ENCODE measurements around the gene GFY.

DNA sequence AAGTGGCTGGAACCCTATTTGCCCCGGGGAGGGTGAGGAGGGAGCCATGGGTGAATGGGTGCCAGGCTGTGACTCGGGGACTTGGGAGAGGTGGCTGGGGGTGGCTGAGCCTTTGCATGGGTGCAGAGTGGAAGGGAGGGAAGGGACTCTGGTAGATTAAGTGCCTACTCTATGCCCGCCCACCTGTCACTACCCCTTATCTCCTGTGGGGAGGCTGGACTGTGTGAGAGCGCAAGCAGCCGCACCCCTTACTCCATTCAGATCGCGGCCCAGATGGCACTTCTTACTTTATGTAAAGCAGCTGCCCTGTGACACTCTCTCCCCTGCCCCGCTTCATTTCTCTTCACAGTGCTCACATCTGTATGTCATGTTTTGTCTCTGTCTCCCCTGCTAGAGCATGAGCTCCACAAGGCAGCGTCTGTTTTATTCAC lies 34.2 kb upstream of the GFY start:
- TF ChIP-seq, protein P1, sequence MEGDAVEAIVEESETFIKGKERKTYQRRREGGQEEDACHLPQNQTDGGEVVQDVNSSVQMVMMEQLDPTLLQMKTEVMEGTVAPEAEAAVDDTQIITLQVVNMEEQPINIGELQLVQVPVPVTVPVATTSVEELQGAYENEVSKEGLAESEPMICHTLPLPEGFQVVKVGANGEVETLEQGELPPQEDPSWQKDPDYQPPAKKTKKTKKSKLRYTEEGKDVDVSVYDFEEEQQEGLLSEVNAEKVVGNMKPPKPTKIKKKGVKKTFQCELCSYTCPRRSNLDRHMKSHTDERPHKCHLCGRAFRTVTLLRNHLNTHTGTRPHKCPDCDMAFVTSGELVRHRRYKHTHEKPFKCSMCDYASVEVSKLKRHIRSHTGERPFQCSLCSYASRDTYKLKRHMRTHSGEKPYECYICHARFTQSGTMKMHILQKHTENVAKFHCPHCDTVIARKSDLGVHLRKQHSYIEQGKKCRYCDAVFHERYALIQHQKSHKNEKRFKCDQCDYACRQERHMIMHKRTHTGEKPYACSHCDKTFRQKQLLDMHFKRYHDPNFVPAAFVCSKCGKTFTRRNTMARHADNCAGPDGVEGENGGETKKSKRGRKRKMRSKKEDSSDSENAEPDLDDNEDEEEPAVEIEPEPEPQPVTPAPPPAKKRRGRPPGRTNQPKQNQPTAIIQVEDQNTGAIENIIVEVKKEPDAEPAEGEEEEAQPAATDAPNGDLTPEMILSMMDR (IDR thresholded peaks at IDR 0.05; ENCODE audit: low read length), result no peak
- no peak for TF ChIP-seq EZH2 (IDR thresholded peaks at IDR 0.05; ENCODE audit: borderline replicate concordance, low read length)
